ENCODE measurements around the gene ZNF529. TPM values are rescaled to one million over a fixed set of nuclear protein-coding genes. Genes with fewer than 3 reads are reported as not detected.

The ZNF529 gene
- total and polyA plus RNA-seq, 12 donors = 3.4 to 18.4 (median 14.4) TPM

DNA sequence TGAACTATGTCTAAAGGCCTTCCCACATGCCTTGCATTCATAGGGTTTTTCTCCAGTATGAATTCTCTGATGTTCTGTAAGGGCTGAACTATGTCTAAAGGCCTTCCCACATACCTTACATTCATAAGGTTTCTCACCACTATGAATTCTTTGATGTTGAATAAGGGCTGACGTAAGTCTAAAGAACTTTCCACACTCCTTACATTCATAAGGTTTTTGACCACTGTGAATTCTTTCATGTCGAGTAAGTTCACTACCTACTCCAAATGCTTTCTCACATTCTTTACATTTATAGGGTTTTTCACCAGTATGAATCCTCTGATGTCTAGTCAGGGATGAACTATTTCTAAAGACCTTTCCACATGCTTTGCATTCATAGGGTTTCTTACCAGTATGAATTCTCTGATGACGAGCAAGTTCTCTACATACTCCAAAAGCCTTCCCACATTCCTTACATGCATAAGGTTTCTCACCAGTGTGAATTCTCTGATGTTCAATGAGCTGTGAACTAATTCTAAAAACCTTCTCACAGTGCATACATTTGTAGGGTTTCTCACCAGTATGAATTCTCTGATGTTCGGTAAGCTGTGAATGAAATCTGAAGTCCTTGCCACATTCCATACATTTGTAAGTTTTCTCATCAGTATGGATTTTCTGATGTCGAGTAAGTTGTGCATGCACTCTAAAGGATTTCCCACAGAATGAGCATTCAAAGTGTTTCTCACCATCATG is 25.9 kb downstream of the ZNF529 start:
- WGBS, 2 donors = 98 to 99% methylated on average over 5 of the region's 5 CpGs
- no peak for DNase-seq
- TF ChIP-seq, protein P1, sequence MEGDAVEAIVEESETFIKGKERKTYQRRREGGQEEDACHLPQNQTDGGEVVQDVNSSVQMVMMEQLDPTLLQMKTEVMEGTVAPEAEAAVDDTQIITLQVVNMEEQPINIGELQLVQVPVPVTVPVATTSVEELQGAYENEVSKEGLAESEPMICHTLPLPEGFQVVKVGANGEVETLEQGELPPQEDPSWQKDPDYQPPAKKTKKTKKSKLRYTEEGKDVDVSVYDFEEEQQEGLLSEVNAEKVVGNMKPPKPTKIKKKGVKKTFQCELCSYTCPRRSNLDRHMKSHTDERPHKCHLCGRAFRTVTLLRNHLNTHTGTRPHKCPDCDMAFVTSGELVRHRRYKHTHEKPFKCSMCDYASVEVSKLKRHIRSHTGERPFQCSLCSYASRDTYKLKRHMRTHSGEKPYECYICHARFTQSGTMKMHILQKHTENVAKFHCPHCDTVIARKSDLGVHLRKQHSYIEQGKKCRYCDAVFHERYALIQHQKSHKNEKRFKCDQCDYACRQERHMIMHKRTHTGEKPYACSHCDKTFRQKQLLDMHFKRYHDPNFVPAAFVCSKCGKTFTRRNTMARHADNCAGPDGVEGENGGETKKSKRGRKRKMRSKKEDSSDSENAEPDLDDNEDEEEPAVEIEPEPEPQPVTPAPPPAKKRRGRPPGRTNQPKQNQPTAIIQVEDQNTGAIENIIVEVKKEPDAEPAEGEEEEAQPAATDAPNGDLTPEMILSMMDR (IDR thresholded peaks at IDR 0.05) = no peak
- Histone ChIP-seq H3K4me1 (no peaks in the 10 kb centered on the region), H3K27ac (no peak overlapping the region), H3K4me3 (no peak overlapping the region), H3K27me3 (no peaks in the 10 kb centered on the region), H3K9me3 (peaks cover 22 to 100% (median 100%) of the 10 kb centered on the region in 11 donors), H3K36me3 (peaks cover 9 to 100% (median 92%) of the 10 kb centered on the region in 9 donors)
- intact Hi-C loops (cut with DNase I) = loop anchor here in 1 of 10 donors (10.0 kb wide), 1 partner anchor 1038 kb away; no protein-coding TSS in a partner anchor
- ATAC-seq = no peak

DNA sequence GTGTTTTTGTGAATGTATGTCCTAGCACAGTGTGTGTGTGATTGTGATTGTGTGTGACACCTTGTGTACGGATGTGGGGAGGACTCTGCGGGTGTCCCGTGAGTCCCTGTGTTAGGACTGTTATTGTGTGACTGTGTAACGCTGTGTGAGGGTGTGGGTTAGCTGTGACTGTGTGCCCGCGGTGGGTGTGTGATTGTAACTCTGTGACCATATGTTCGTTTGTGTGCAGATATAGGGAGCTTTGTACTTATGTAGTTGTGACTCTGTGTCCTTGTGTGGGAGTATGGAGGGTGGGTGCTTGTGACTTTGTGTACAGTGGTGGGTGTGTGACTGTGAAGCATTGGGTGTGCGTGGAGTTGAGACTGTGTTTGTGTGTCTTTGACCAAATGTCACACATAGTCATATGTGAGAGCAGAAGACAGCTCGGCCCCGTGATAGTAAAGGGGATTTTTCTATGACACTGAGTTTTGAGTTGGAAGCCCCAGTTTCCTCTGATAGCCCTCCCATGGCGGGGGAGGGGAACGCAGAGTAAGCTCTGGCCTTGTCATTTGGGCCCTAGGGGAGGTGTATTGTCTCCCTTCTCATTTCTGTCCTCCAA is 44.1 kb downstream of the ZNF529 start:
- 8 to 9% methylated on average over 12 of the region's 12 CpGs for WGBS, 2 donors
- H3K4me1 ChIP-seq = peaks cover 0 to 28% (median 19%) of the 10 kb centered on the region in 9 donors

DNA sequence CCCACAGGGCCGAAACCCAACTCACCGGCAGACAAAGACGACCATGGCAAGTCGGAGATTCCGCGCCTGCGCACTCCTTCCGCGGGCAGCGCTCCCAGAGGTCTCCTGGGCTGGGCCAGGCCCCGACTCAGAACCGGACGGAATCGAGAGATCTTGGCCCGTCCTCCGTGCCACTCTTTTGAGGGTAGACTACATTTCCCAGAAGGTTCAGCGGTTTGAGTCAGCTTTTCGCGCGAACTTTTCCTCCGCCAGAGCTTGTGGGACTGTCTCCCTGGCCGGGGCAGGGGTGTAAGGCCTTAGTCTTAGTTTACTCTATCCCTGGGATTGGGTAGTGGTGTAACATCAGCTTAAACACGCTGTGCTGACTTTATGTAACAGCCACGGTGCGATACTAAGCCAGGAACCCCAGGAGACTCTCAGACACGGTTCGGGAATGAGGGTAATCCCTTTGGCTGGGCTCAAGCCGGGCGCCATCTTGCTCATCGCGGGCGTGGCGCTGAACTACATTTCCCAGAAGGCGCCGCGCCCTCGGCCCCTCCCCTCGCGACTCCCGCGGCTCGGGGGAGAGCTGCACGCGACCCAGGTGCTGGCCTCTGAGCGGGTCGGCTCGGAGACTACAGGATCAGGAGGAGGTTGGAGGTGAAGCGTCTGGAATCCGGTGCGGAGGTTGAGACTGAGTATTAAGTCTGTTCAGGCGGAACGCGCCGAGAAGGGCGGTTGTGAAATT is 44.7 kb downstream of the ZNF529 start, which contains the start of gene ZNF260:
Gene ZNF260, minus strand, starts transcription at position 78 of the 727 bp plus-strand sequence. CDS start 13,033 bp downstream, outside the sequence.
- peaks cover 0 to 28% (median 19%) of the 10 kb centered on the region in 9 donors for H3K4me1 ChIP-seq
- no peaks in the 10 kb centered on the region for H3K27me3 ChIP-seq
- intact Hi-C loops (cut with DNase I) = loop anchor here in 5 of 10 donors (2.0 to 10.0 kb wide), 4 partner anchors 40 to 146 kb away; partner anchors contain the start of genes ZNF566 (in 3 of the 5) and ZNF529 (in 2 of the 5)
- peaks cover 0 to 70% (median 38%) of the 10 kb centered on the region in 11 donors for H3K9me3 ChIP-seq
- DNase-seq (peak; percentile 98 to 99), ATAC-seq (peak; percentile 98 to 99 (median 99))
- 0 to 1% methylated on average over 55 of the region's 55 CpGs for WGBS, 2 donors
- TF ChIP-seq, protein P1 (IDR thresholded peaks at IDR 0.05) = peak in 1 of 9 donors; percentile 10
- H3K27ac ChIP-seq = peak within 1 kb of the TSS; percentile 68 to 95 (median 91)
- peak within 1 kb of the TSS; percentile 44 to 70 (median 64) for H3K4me3 ChIP-seq
- H3K36me3 ChIP-seq = peaks cover 0 to 47% (median 20%) of the 10 kb centered on the region in 9 donors

More for the DNA sequence above, 44.1 kb downstream of the ZNF529 start:
- peak in 7 of 8 donors; percentile 2 to 49 (median 5) for ATAC-seq
- intact Hi-C loops (cut with DNase I) = loop anchor here in 5 of 10 donors (2.0 to 10.0 kb wide), 4 partner anchors 40 to 146 kb away; partner anchors contain the start of genes ZNF566 (in 3 of the 5) and ZNF529 (in 2 of the 5)
- Histone ChIP-seq H3K4me3 (peak overlapping the region; percentile 44 to 70 (median 64)), H3K36me3 (peaks cover 0 to 47% (median 14%) of the 10 kb centered on the region in 9 donors), H3K27ac (peak overlapping the region in 9 of 10 donors; percentile 89 to 95 (median 91)), H3K9me3 (peaks cover 0 to 70% (median 38%) of the 10 kb centered on the region in 11 donors), H3K27me3 (no peaks in the 10 kb centered on the region)
- TF ChIP-seq, protein P1 (IDR thresholded peaks at IDR 0.05) = no peak
- DNase-seq = no peak
